WERI-Rb-1 (cell line): ENCODE measurements around the gene CLDN14.

Experiments used
- DNase-seq: peaks from one replicate; pipeline ENCODE4 v3.0.0-alpha.2; 2020
- H3K27ac ChIP-seq: fragments of 250-450 bp; sonication (Bioruptor Pico); 2 replicates; pipeline ENCODE4 v1.5.1; 2020; ENCODE audit warnings: mild to moderate bottlenecking, moderate library complexity
- H3K27me3 ChIP-seq: fragments of 250-450 bp; sonication (Bioruptor Pico); 2 replicates; pipeline ENCODE4 v1.5.1; 2021; ENCODE audit warnings: mild to moderate bottlenecking, low read depth, moderate library complexity; ENCODE audit not compliant: insufficient read depth, severe bottlenecking
- H3K36me3 ChIP-seq: fragments of 250-450 bp; sonication (Bioruptor Pico); 2 replicates; pipeline ENCODE4 v1.5.1; 2020; ENCODE audit warnings: mild to moderate bottlenecking, moderate library complexity
- H3K4me3 ChIP-seq: 2 replicates; pipeline ENCODE4 v1.5.1; 2011; ENCODE audit warnings: low read depth, mild to moderate bottlenecking, control low read depth, low read length
- H3K9me3 ChIP-seq: fragments of 250-450 bp; sonication (Bioruptor Pico); 2 replicates; pipeline ENCODE4 v1.5.1; 2021; ENCODE audit warnings: mild to moderate bottlenecking, moderate library complexity; ENCODE audit not compliant: severe bottlenecking
- CTCF ChIP-seq: IDR thresholded peaks from 2 replicates; pipeline ENCODE4 v1.5.1; 2011; ENCODE audit warnings: low read depth, mild to moderate bottlenecking, control low read depth, inconsistent platforms, low read length

CLDN14 gene

GRCh38 chr21:36415375-36415774 lies 64.5 kb downstream of the CLDN14 start:
- no peak overlapping the region for H3K4me3 ChIP-seq
- H3K9me3 ChIP-seq, result no peaks in the 10 kb centered on the region
- no peak for TF ChIP-seq CTCF
- no peak for DNase-seq
- no peak overlapping the region for H3K27ac ChIP-seq
- peaks cover 90% of the 10 kb centered on the region for H3K36me3 ChIP-seq
- no peaks in the 10 kb centered on the region for H3K27me3 ChIP-seq

- Histone ChIP-seq H3K4me3 (no peak overlapping the region), H3K27me3 (no peaks in the 10 kb centered on the region), H3K9me3 (no peaks in the 10 kb centered on the region), H3K36me3 (peaks cover 99% of the 10 kb centered on the region), H3K27ac (no peak overlapping the region)
- TF ChIP-seq CTCF, result no peak
- DNase-seq, result no peak
Observed at GRCh38 chr21:36412916-36413315, 67.0 kb downstream of the CLDN14 start.

- no peak for TF ChIP-seq CTCF
- Histone ChIP-seq H3K36me3 (peaks cover 98% of the 10 kb centered on the region), H3K4me3 (no peak overlapping the region), H3K27ac (no peak overlapping the region), H3K9me3 (no peaks in the 10 kb centered on the region), H3K27me3 (no peaks in the 10 kb centered on the region)
- no peak for DNase-seq
Observed at GRCh38 chr21:36411301-36411700, 68.6 kb downstream of the CLDN14 start.
